Ovary (tissue), 9 donors: ENCODE measurements around the gene CRY1. TPM values are rescaled to one million over a fixed set of nuclear protein-coding genes. Genes with fewer than 3 reads are reported as not detected.
A peak's percentile ranks its signal among the peaks of the same experiment; 100 is the strongest.

Experiments used
- DNase-seq, 5 donors: peaks; one replicate each; pipeline ENCODE4 v3.0.0-alpha.2; 2019 to 2020
- H3K27ac ChIP-seq, 2 donors: fragments of 200-600 bp; one replicate each; pipeline versions ENCODE4 v1.5.1 to v1.8.0; 2019 to 2022
- H3K27me3 ChIP-seq: fragments of 200-600 bp; one replicate; pipeline ENCODE4 v1.8.0; 2022
- H3K36me3 ChIP-seq: fragments of 200-600 bp; sonication (generic); one replicate; pipeline ENCODE4 v1.5.1; 2019
- H3K4me1 ChIP-seq: one replicate; pipeline ENCODE4 v1.8.1; 2013; ENCODE audit warnings: mild to moderate bottlenecking, moderate library complexity; ENCODE audit not compliant: insufficient read depth
- H3K4me3 ChIP-seq: fragments of 200-600 bp; sonication (generic); one replicate; pipeline ENCODE4 v1.5.1; 2017
- H3K9me3 ChIP-seq, 2 donors: fragments of 200-600 bp in 1 of 2; sonication (generic) in 1 of 2; one replicate each; pipeline versions ENCODE4 v1.5.1 to v1.8.1; 2013 to 2019; ENCODE audit warnings: mild to moderate bottlenecking in 1 of 2, moderate library complexity in 1 of 2
- CTCF ChIP-seq, 3 donors: fragments of 450-650 bp in 2 of 3; fragments of 200-600 bp in 1 of 3; IDR thresholded peaks; one replicate each; pipeline versions ENCODE4 v1.5.1 to v1.8.0; 2016 to 2022; ENCODE audit warnings: antibody characterized with exemption in 3 of 3, mild to moderate bottlenecking in 1 of 3
- EP300 ChIP-seq: sonication (generic); formaldehyde crosslinking; IDR thresholded peaks from one replicate; pipeline ENCODE4 v1.6.1; 2017; ENCODE audit warnings: antibody characterized with exemption
- POLR2A ChIP-seq: fragments of 450-650 bp; IDR thresholded peaks from one replicate; pipeline ENCODE4 v1.6.1; 2017; ENCODE audit warnings: antibody characterized with exemption, mild to moderate bottlenecking, moderate library complexity
- WGBS, 3 donors: extraction: QIAGEN DNeasy Blood & Tissue Kit in 1 of 3; methylation state at CpG; one replicate each; pipeline versions ENCODE4 v1.1.5 to v1.1.7; 2013 to 2017; 5-methylcytosine and 5-hydroxymethylcytosine counted together
- intact Hi-C, 4 donors: fragments of 100-400 bp; cut with DNase I; formaldehyde crosslinking; loops; one replicate each; pipeline versions ENCODE4 v1.11.0 to v1.15.1; 2022 to 2023
- polyA plus RNA-seq, 2 donors: library from polyadenylated mRNA; stranded (reverse); fragments of 200-250 nt in 1 of 2; fragments of 350-450 nt in 1 of 2; fragmentation: Illumina TruSeq in 1 of 2; extraction: RNeasy Lipid Tissue Mini Kit (QIAGEN cat#74804) in 1 of 2; gene quantifications; one replicate each; pipeline ENCODE4 v1.2.3, GENCODE V29; 2013 to 2014
- total RNA-seq, 7 donors: library from RNA; depleted of rRNA in 2 of 7; stranded (reverse); fragments of >200 nt in 2 of 7; fragmentation: NEBNext Ultra II Directional in 3 of 7; extraction: Animal tissue kit (Norgen Biotek cat#: 25700) in 3 of 7; gene quantifications; one replicate each; pipeline versions ENCODE4 v1.1.0 to v1.2.4, GENCODE V29; 2016 to 2023
- donor health status: DM: no; HTN: no; CAD: no; lungs with moderate emphysema.
- donor health status: DM: no; HTN: no; CAD: no.
- donor health status: Bipolar disorder and iron deficiency.
- donor health status: DM: yes; HTN: yes; CAD: no.
- donor health status: DM: no; HTN: no; CAD: no.
- donor health status: DM: yes; HTN: yes; CAD: no.

Gene CRY1
- total and polyA plus RNA-seq, 9 donors: 8.3 to 49.1 (median 14.5) TPM

GRCh38 chr12:106986135-106986534, 107.2 kb downstream of the CRY1 start:
- Histone ChIP-seq H3K9me3 (no peaks in the 10 kb centered on the region), H3K4me1 (peaks cover 7% of the 10 kb centered on the region), H3K27ac (peak overlapping the region in 1 of 2 donors; percentile 90), H3K36me3 (no peaks in the 10 kb centered on the region), H3K27me3 (no peaks in the 10 kb centered on the region), H3K4me3 (peak overlapping the region; percentile 64)
- TF ChIP-seq EP300: no peak
- TF ChIP-seq CTCF (IDR thresholded peaks at IDR 0.05): no peak
- no peak for TF ChIP-seq POLR2A
- intact Hi-C loops: loop anchor here in 3 of 4 donors (5.0 to 10.0 kb wide), 2 partner anchors 106 to 109 kb away; partner anchors contain the start of gene CRY1 (in 3 of the 3)
- 21 to 25% (median 21%) methylated on average over 4 of the region's 4 CpGs for WGBS, 3 donors
- no peak for DNase-seq

- Histone ChIP-seq H3K4me1 (peaks cover 8% of the 10 kb centered on the region), H3K27ac (no peak overlapping the region), H3K9me3 (no peaks in the 10 kb centered on the region), H3K27me3 (no peaks in the 10 kb centered on the region), H3K36me3 (no peaks in the 10 kb centered on the region), H3K4me3 (no peak overlapping the region)
- intact Hi-C loops: loop anchor here in 3 of 4 donors (5.0 to 10.0 kb wide), 2 partner anchors 107 to 109 kb away; partner anchors contain the start of gene CRY1 (in 3 of the 3)
- no peak for TF ChIP-seq POLR2A
- no peak for TF ChIP-seq EP300
- TF ChIP-seq CTCF (IDR thresholded peaks at IDR 0.05): no peak
- 88 to 90% (median 90%) methylated on average over 5 of the region's 5 CpGs for WGBS, 3 donors
- no peak for DNase-seq
These were observed 107.9 kb downstream of the CRY1 start for GRCh38 chr12:106985479-106985878.

- intact Hi-C loops: loop anchor here in 3 of 4 donors (5.0 to 10.0 kb wide), 2 partner anchors 108 to 110 kb away; partner anchors contain the start of gene CRY1 (in 3 of the 3)
- TF ChIP-seq EP300: no peak
- no peak for TF ChIP-seq POLR2A
- no peak for TF ChIP-seq CTCF (IDR thresholded peaks at IDR 0.05)
- H3K4me1 ChIP-seq: peaks cover 8% of the 10 kb centered on the region
- H3K4me3 ChIP-seq: no peak overlapping the region
- 95 to 97% (median 96%) methylated on average over 6 of the region's 6 CpGs for WGBS, 3 donors
- no peaks in the 10 kb centered on the region for H3K27me3 ChIP-seq
- no peak for DNase-seq
- no peak overlapping the region for H3K27ac ChIP-seq
- H3K36me3 ChIP-seq: no peaks in the 10 kb centered on the region
- no peaks in the 10 kb centered on the region for H3K9me3 ChIP-seq
These were observed 108.7 kb downstream of the CRY1 start for GRCh38 chr12:106984588-106985137.

GRCh38 chr12:106982229-106982628, 111.1 kb downstream of the CRY1 start:
- DNase-seq: no peak
- WGBS, 3 donors: 87 to 92% (median 89%) methylated on average over 1 of the region's 1 CpG
- no peaks in the 10 kb centered on the region for H3K27me3 ChIP-seq
- H3K4me3 ChIP-seq: no peak overlapping the region
- peaks cover 7% of the 10 kb centered on the region for H3K4me1 ChIP-seq
- intact Hi-C loops: loop anchor here in 1 of 4 donors (10.0 kb wide), 1 partner anchor 113 kb away; the partner anchor contains the start of gene CRY1
- H3K36me3 ChIP-seq: no peaks in the 10 kb centered on the region
- no peak overlapping the region for H3K27ac ChIP-seq
- no peaks in the 10 kb centered on the region for H3K9me3 ChIP-seq
- TF ChIP-seq POLR2A (no peak), CTCF (IDR thresholded peaks at IDR 0.05) (no peak), EP300 (no peak)
